Coronary artery (tissue), 2 donors: ENCODE measurements around the gene ELOVL1.

Experiments used
- DNase-seq: peaks from one replicate; pipeline ENCODE4 v3.0.0-alpha.2; 2017; ENCODE audit warnings: low spot score
- H3K27ac ChIP-seq, 2 donors: fragments of 200-600 bp; sonication (generic); one replicate each; pipeline ENCODE4 v1.5.1; 2016 to 2019
- H3K4me3 ChIP-seq: fragments of 200-600 bp; sonication (generic); 2 replicates; pipeline ENCODE4 v1.5.1; 2016; ENCODE audit warnings: mild to moderate bottlenecking, moderate library complexity
- TF ChIP-seq, protein P1 (sequence below): fragments of 200-600 bp; sonication (generic); IDR thresholded peaks from one replicate; pipeline ENCODE4 v1.5.1; 2019; ENCODE audit warnings: antibody characterized with exemption

ELOVL1 gene

DNA sequence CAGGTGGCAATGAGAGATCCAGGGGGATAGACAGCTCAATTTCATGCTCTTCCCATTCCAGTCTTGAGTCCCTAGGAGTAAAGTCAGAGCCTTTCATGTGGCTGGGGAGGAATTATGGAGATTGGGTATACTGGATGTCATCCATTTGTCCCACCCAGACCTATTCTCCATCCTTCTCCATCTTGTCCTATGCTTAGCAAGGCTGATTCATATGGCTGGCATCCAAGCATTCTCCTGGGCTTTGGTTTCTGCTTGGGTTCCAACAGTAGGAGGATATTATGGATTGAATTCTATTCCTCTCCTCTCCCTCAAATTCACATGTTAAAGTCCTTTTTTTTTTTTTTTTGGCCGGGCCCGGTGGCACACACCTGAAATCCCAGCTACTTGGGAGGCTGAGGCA, 12.9 kb downstream of the ELOVL1 start:
- no peak for DNase-seq
- no peak overlapping the region for H3K4me3 ChIP-seq
- H3K27ac ChIP-seq: no peak overlapping the region
- TF ChIP-seq, protein P1, sequence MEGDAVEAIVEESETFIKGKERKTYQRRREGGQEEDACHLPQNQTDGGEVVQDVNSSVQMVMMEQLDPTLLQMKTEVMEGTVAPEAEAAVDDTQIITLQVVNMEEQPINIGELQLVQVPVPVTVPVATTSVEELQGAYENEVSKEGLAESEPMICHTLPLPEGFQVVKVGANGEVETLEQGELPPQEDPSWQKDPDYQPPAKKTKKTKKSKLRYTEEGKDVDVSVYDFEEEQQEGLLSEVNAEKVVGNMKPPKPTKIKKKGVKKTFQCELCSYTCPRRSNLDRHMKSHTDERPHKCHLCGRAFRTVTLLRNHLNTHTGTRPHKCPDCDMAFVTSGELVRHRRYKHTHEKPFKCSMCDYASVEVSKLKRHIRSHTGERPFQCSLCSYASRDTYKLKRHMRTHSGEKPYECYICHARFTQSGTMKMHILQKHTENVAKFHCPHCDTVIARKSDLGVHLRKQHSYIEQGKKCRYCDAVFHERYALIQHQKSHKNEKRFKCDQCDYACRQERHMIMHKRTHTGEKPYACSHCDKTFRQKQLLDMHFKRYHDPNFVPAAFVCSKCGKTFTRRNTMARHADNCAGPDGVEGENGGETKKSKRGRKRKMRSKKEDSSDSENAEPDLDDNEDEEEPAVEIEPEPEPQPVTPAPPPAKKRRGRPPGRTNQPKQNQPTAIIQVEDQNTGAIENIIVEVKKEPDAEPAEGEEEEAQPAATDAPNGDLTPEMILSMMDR: no peak

DNA sequence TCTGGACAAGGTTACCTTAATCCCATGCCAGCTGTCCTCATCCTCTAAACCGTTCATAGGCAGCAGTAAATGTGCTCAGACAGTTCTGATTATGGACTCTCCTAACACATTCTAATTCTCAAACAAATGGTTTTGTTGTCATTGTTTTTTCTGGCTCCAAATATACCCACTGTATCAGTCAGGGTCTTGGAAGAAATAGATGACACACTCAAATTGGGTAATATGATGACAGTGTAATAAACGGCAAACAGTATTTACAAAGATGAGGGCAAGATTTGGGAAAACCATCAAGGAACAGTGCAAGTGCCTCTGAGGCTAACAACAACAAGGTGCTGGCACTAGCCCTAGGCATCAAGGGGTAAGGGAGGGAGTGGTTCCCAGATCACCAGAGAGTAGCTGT, 13.3 kb downstream of the ELOVL1 start:
- Histone ChIP-seq H3K4me3 (no peak overlapping the region), H3K27ac (no peak overlapping the region)
- TF ChIP-seq, protein P1: no peak
- no peak for DNase-seq

DNA sequence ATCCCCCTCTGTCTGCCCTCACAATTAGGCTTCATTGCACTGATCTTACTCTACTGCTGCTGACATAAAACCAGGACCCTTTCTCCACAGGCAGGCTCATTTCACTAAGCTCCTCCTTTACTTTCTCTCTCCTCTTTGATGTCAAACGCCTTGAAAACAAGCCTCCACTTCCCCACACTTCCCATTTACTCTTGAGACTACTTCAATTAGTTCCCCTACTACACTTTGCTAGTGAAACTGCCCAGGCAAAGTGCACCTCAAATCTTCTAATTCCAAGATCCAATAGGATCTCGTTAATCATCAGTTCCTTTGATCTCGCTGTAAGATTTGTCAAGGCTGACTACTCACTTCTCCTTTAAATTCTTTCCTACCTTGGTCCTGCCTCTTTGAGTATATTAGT, 14.9 kb downstream of the ELOVL1 start:
- TF ChIP-seq, protein P1: no peak
- no peak overlapping the region for H3K4me3 ChIP-seq
- DNase-seq: no peak
- H3K27ac ChIP-seq: no peak overlapping the region

DNA sequence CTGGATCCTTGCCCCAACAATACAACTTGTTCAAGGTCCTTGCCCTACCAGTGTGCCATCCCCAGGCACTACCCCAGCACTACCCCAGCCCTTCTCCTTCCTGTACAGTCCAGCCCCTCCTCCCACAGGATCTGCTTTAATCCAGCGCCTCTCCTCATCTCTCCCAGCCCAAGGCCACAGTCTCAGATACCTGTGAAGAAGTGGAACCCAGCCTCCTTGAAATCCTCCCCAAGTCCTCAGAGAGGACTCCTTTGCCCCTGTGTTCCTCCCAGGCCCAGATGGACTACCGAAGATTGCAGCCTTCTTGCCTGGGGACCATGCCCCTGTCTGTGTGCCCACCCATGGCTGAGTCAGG, 15.5 kb downstream of the ELOVL1 start:
- DNase-seq: no peak
- Histone ChIP-seq H3K4me3 (no peak overlapping the region), H3K27ac (no peak overlapping the region)
- TF ChIP-seq, protein P1: no peak

DNA sequence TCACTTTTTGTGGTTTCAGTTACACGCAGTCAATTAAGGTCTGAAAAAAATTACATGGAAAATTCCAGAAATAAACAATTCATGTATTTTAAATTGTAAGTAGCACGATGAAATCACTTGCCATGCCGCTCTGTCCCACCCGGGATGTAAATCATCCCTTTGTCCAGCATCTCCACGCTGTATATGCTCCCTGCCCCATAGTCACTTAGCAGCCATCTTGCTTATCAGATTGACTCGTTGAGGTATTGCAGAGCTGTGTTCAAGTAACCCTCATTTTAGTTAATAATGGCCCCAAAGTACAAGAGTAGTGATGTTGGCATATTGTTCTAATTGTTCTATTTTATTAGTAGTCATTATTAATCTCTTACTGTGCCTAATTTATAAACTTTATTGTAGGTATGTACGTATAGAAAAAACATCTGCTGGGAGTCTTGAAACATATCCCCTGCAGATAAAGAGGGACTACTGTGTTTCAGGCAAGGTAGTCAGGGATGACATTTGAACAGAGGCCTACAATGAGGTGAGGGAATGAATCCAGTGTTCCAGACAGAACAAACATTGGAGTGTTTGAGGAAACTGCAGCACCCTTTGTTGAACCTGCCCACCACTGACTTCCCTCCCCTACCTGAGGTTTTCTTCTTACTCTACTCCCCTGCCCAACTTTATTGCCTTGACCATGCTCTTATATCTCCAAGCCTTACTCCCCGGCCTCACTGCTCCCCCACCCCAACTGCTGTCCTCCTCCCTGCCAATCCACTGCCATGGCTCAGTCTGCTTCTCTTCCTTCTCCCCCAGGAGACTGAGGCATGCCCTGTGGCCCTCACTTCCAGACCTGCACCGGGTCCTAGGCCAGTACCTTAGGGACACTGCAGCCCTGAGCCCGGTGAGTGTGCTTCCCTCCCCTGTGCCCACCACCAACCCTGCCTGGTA, 16.1 kb downstream of the ELOVL1 start:
- no peak overlapping the region for H3K4me3 ChIP-seq
- no peak for DNase-seq
- H3K27ac ChIP-seq: no peak overlapping the region
- TF ChIP-seq, protein P1: no peak

DNA sequence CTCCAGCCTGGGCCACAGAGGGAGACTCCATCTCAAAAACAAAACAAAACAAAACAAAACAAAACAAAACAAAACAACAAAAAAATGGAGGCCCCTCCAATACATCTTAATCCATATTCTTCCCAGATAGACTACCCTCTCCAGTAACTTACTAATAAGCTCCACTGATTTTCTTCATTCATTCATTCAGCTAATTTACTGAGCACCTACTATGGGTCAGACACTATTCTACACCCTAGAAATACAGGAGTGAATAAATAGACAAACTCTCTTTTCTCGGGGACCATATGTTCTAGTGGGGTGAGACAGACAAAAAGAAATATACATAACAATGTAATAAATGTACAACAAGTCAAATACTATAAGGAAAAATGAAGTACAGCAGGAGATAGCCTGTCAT, 16.8 kb downstream of the ELOVL1 start:
- no peak overlapping the region for H3K27ac ChIP-seq
- DNase-seq: no peak
- no peak overlapping the region for H3K4me3 ChIP-seq
- TF ChIP-seq, protein P1: no peak

DNA sequence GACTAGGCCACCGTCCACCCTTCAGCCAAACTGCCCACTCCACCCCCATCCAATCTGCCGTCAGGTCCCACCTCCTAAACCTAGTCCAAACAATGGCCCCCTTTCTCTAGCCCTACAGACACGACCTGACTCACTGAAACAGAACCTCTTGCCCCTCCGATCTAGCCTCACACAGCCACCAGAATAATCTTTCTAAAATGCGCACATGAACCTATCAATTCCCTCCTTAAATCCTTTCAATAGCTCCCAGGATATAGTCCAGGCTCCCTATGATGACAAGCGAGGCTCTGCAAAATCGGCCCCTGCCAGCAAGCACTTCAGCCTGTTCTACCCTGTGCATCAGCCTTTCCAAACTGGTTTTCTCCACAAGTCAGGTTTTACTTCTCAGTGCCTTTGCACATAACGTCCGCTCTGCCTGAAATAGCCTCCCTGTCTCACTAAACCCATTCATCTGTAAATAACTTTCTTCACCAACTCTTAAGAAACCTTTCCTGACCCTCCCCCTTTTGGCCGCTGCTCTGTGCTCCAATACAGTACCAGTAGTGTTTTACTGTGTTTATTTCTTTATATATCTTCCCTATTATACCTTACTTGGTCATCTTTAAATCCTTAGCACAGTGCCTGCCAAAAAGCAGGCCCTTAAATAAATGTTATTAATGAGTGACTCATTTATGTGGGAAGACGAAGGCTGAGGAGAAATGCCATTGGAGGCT, 18.1 kb downstream of the ELOVL1 start:
- peak overlapping the region; percentile 76 for H3K4me3 ChIP-seq
- no peak for DNase-seq
- TF ChIP-seq, protein P1: no peak
- peak overlapping the region; percentile 76 to 86 for H3K27ac ChIP-seq
